Measurements from ENCODE around the gene PPP3CA.

DNA sequence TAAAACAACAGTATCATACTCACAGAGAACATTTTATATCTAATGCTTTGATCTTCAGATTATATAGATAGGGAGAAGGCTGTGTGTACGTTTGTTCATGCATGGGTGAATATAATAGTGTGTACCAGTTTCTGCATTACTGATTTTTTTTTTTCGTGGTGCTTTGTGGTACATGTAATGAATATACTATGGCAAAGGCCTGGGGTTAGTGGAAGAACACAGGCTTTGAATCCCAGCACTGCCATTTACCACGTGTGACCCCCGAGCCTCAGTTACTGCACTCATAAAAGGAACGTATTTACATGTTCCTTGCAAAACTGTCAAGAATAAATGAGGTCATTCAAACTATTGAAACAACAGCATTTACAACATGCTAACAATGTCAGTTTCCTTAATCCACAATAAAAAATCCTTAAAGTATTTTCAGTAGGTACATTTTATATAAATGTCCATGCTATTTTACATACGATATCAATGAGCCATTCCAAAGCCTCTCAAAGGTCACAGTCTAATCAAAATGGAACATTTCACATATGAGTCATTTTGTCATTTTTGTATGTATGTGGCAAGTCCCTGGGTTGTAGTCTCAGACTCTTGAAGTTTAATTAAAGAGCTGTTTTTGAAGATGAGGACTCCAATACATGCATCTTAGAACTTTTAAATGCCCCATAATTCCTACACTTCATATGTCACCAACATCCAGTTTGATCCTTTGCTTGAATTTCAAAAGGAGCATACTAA, 242.8 kb downstream of the PPP3CA start:
- TF ChIP-seq, protein P1, sequence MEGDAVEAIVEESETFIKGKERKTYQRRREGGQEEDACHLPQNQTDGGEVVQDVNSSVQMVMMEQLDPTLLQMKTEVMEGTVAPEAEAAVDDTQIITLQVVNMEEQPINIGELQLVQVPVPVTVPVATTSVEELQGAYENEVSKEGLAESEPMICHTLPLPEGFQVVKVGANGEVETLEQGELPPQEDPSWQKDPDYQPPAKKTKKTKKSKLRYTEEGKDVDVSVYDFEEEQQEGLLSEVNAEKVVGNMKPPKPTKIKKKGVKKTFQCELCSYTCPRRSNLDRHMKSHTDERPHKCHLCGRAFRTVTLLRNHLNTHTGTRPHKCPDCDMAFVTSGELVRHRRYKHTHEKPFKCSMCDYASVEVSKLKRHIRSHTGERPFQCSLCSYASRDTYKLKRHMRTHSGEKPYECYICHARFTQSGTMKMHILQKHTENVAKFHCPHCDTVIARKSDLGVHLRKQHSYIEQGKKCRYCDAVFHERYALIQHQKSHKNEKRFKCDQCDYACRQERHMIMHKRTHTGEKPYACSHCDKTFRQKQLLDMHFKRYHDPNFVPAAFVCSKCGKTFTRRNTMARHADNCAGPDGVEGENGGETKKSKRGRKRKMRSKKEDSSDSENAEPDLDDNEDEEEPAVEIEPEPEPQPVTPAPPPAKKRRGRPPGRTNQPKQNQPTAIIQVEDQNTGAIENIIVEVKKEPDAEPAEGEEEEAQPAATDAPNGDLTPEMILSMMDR (optimal IDR thresholded peaks at IDR 0.05 in 1 of 3, IDR thresholded peaks at IDR 0.05 in 1 of 3, conservative IDR thresholded peaks at IDR 0.05 in 1 of 3; ENCODE audit: extremely low read depth in 1 of 3, insufficient read depth in 2 of 3, low read length in 3 of 3) = no peak
- TF ChIP-seq EZH2 (IDR thresholded peaks at IDR 0.05; ENCODE audit: low read length) = no peak
